GM21825 (cell line): ENCODE results near the gene DLGAP4.

Experiments
- ATAC-seq: cut with Tn5 transposase; IDR thresholded peaks from one replicate; pipeline ENCODE4 v1.9.1; 2021; ENCODE audit warnings: mild to moderate bottlenecking, moderate library complexity; ENCODE audit not compliant: unreplicated experiment

Gene DLGAP4

DNA sequence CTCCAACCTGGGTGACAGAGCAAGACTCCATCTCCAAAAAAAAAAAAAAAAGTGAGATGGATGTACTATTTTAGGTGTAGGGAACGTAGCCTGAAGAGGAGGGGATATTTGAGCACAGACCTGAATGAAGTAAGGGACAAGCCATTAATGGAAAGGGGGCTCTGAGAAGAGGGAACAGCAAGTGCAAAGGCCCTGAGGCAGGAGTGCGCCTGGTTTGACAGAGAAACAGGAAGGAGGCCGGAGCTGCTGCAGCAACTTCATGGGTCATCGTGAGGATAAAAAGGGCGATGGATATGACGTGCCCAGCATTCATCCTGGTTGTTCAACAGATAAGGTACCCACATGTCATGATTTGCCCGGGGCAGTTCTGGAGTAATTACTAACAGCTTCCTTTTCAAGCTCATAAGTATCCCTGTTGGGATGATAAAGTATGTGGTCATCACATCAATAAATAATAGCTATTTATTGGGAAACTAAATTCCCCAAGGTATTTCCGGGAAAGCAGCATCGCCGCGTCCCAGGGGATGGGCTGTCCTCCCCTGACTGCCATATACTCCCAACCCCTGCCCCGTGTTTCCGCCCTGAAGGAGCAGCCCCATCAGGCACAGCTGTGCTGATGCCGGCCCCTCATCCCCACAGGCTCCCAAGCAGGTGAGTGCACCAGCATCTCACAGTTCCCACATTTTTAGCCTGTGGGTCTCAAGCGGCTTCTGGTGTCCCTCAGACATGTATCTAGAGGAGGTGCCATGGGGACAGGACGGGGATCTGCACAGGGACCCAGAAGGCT, 43.4 kb downstream of the DLGAP4 start:
- ATAC-seq: no peak

DNA sequence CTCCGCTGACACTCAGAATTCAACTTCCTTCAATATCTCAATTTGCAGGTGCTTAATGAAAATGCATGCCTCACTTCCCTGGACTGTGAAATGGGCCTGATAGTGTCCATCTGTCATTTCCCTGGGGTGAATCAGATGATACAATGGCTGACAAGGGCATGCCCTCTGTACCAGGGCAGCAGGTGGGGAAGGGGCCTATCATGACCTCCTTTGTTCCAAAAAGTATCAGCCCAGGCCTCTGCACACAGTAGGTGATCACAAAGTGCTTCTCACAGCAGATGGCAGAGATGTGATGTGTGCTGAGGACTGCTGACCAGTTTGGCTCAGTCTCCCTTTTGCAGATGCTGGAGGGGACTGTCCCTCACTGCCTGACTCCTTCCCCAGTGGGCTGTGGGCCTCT, 44.3 kb downstream of the DLGAP4 start:
- ATAC-seq: no peak

DNA sequence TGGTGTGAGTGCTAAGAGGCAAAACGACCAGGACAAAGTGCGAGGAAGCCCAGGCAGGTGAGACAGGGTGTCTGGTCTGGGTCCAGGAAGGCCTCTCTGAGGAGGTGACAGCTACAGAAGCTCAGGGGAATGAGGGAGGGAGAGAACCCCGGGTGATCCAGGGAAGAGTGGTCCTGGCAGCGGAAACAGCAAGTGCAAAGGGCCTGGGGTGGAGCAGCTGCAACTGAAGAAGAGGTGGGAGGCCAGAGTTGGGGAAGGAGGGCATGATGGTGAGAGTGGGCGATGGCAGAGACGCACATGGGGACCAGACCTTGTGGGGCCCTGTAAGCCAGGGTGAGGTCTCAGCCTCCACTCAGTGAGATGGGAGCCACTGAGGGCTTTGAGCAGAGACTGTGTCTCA, 45.8 kb downstream of the DLGAP4 start:
- ATAC-seq: no peak

DNA sequence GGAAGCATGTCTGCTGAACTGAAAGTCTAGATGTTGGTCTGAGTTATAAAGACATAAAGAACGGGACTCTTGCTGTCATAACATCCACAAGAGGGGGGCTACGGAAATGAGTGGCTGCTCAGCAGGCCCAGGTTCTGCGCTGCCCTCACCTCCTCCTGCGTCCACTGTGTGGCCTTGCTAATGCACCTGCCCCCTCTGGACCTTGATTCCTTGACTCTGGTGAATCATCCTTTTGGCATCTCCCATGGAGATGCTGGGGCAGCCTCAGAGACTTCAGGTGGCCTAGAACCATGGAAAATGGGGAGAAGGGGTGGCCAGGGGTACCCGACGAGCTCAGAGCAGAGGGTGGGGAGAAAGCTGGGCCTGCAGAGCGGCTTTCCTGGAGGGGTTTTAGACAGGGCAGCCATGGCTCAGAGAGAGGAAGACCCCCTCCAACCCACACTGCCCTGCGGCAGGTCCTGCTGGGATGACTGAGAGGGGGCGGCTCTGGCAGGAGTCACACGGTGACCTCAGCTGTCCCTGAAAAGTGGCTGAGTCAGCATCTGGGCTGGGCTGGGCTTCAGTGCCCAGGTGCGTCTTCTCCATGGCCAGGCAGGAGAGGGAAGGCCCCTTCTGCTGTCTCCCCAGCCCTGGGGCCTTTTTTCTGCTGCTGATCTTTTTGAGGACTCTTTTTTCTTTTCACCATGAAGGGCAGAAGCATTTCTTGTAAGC, 46.9 kb downstream of the DLGAP4 start:
- ATAC-seq: no peak

DNA sequence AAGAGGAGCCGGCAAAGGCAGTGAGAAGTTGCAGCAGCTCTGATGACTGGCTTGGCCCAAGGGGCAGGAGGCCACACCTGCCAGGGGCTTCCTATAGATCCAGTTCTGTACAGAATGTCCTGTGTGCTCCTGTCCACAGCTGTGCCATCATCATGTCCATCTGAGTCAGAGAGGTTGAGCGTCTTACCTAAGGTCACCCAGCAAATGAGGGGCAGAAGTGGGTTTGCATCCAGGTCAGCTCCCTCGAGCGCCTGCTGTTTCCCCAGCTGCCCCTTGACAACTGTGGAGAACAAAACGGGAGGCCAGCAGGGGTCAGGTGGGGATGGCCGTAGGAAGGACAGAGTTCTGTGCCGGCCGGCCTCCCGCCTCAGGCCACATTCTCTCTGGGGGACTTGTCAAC, 47.6 kb downstream of the DLGAP4 start:
- ATAC-seq: no peak

DNA sequence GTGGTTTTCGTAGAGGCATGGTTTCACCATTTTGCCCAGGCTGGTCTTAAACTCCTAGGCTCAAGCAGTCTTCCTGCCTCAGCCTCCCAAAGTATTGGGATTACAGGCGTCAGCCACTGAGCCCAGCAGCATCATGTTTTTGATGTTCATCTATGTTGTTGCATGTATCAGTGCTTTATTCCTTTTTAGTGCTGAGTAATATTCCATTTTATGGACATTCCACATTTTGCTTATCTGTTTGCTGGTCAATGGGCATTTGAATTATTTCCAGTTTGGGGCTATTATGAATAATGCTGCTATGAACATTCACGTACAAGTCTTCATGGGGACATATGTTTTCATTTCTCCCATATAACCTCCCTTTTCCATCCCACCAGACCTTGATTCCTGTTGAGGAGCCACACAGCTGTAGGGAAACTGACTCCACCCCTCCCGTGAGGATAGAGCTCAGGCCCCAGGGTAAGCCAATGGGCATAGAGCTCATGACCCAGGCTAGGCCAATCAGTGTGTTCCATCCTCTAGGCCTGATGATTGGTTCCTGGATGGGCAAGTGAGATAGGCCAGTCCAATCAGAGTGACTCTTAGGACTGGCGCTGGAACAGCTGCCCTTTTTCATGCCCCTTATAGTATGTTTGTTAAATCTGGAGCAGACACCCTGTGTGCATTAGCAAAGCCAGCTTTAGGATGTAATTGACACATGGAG, 49.5 kb downstream of the DLGAP4 start:
- no peak for ATAC-seq

DNA sequence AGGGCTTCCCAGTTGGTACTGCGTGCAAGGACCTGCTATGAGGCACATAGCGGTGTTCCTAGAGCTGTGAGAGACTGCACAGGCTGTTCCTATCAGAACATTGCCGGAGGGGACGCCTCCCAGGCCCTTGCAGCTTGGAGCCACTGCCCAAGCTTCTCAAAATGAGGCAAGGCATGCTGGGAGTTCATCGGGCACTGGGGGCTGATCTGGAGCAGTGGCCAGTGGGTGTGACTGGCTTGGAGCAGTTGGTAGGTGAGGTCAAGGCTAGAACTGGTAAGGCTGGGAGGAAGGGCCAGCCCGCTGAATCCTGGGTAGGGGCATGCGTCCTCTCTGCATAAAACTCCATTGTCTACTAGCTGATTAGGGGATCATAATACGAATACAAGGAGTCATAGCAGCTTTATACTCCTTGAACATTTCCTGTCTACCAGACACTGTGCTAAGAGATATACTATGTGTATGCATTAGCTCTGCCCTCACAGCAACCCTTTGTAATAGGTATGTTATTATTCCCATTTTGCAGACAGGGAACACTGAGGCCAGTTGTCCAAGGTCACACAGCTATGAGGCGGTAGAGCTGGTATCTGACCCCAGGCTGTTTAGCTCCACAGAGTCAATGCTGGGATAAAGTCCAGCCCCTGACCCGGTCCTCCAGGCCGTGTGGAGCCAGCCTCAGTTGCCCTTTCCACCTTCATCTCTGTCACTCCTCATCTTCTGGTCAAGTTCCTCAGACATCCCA, 53.7 kb downstream of the DLGAP4 start:
- no peak for ATAC-seq

DNA sequence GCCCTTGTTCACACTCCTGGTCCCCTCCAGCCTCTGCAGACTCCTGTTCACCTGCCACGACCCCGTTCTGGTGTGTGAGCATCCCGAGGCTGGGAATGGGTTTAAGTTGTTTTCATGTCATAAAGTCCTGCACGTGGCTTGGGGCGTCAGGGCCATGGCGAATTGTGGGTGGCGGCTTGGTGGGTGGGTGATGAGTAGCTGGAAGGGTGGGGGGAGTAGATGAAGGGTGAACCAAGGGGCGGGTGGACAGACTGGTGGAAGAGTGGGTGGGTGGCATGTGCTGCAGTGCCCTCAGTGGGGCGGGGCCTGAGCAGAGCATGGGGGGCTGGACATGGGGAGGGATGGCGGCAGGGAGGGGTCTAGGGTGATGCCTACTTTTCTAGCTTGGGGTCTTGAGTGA, 54.3 kb downstream of the DLGAP4 start:
- no peak for ATAC-seq

DNA sequence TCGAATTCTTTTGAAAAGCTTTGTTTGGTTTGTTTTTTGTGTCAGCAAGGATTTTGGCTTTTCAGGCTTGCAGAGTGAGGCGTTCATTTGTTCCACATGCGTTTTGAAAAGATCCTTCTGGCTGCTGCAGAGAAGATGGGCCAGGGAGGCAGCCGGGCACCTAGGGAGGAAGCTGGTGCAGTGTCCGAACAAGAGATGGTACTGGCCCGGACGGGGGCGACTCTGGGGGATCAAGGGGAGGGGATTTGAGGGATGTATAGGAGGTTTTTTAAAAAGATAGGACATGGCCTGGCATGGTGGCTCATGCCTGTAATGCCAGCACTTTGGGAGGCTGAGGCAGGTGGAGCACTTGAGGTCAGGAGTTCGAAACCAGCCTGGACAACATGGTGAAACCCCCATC, 55.3 kb downstream of the DLGAP4 start:
- ATAC-seq: no peak

DNA sequence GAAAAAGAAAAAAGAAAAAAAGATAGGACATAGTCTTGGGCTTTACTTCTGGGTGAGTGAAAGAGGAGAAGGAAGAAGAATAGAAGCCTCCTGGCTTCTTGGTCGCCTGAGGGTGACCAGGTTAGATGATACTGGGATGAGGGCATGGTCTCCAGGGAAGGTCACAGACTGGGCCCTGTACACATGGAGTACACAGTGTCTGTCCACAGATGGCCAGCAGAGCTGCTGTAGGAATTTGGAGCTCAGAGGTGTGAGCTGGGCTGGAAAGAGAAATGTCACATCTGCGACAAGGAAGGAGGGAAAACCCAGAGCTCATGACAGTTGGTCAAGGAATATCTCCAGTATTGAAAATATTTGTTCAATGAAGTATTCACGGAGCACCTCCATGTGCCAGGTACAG, 56.1 kb downstream of the DLGAP4 start:
- ATAC-seq: no peak

DNA sequence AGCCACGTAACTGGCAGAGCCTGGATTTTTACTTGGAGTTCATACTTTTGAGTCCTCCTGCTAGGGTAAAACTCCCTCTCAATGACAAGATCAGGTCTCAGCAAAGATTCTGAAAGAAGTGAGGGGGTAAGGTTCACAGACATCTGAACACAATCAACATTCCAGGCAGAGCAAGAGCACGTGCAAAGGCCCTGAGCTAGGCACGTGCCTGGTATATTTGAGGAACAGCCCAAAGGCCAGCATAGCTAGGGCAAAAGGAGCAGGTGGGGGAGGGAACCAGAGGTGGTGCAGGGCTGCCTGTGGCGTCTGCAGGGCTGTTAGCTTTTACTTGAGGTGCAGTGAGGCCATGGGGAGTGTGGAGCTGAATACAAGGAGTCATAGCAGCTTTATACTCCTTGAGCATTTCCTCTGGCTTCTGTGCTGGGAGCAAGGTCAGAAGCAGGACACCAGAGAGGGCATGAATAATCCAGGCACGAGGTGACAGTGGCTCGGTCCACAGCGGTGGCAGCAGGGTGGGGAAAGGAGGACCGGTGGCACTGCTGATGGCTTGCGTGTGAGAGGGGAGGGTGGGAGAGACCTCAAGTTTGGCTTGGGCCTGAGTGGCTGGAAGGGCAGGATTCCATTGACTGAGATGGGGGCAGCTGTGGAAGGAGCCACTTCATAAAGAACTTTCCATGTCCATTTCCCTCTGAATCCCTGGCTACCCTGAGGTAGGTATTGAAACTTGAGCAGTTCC, 57.0 kb downstream of the DLGAP4 start:
- ATAC-seq: no peak

DNA sequence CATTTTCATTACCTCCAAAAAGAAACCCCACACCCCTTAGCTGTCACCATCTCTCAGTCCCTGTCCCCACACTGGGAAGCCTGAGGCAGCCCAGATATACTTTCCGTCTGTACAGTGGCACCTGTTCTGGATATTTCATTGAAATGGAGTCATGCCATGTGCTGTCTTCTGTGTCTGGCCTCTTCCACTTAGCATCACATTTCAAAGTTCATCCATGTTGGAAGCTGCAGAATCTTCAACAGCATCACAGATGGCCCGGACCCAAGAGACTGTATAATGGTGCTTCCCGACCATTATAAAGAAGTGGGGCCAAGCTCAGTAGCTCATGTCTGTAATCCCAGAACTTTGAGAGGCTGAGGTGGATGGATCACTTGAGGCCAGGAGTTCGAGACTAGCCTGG, 58.4 kb downstream of the DLGAP4 start:
- no peak for ATAC-seq

DNA sequence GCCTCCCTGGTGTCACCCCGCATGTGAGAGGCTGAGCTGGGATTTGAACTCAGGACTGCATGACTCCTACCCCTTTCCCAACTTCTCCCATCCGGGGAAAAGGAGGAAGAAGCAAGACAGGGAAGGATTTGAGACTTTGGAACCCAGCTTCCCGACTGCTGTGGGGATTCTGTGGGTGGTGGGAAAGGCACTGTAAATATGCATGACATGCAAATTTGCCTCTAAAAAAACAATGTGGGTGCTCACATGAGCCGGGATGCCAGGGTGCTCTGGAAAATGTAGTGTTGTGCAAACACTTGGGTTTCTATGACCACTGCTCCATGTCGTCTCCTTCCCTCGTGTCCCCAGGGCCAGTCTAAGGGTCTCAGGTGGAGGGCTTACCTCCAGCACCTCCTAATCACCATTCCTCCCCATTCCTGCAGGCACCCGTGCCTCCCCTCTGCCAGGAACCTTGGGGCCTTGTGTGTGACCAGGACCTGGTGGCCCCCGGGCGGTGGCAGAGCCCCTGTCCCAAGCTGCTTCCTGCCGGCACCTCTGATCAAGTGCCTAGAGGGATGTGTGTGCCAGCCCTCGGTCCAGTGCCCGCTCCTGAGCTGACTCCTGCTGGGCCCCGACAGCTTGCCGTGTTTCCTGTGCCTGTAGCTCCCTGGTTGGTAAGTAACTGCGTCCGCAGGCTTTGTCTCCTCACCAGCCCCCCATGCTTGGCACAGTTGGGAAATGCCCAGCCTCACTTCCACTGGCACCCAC, 60.7 kb downstream of the DLGAP4 start:
- no peak for ATAC-seq

DNA sequence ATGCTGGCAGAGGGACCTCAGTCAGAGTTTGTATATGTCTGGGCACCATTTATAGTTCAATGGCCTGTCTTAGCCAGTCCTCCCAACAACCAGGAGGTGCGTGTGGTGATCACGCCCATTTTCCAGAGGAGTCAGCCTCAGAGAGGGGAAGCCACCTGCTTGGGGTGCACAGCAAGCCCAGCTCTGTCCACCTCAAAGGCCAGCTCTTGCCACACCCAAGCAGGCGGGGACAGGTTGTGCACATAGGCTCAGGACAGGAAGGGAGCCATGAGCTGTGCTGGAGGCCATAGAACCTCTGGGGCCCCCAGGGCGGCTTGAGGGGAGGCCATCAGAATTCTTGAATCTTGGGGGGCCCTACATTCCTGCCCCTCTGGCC, 61.2 kb downstream of the DLGAP4 start:
- no peak for ATAC-seq

DNA sequence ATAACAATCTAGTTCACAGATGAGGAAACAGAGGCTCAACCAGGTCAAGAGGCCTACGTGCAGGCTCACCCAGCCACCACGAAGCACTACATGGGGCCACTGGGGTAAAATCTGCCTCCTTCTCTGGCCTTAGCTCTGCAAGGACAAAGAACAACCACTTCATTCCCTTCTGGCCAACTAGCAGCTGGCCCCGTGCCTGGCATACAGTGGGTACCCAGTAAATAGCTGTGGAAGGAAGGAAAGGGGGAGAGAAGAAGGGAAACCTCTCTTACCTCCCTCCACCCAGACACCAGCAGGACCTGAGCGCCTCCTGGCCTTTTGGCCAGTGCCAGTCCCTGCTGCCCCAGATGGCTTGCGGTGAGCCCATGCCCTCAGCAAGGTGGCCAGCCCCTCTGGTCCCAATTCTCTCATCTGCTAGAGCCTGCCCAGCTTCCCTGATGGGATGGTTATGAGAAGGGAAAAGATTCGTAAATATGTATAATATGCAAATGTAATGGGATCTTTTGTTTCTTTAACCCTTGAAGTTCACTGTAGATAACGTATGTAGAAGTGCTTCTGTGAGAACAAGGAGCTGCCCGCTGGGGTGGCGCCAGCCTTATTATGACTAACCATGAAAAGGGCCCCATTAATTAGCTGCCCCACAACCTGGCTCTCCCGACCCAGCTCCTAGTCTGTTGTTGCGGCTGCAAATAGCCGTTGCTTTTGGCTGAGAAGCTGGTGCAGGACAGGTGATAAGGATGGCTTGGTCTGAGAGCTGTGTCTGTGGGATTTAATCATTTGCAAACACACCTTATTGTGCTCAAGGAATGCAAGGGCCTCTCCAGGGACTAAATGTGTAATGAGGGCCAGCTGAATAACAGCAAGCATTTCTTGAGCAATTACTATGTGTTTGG, 62.0 kb downstream of the DLGAP4 start:
- no peak for ATAC-seq

DNA sequence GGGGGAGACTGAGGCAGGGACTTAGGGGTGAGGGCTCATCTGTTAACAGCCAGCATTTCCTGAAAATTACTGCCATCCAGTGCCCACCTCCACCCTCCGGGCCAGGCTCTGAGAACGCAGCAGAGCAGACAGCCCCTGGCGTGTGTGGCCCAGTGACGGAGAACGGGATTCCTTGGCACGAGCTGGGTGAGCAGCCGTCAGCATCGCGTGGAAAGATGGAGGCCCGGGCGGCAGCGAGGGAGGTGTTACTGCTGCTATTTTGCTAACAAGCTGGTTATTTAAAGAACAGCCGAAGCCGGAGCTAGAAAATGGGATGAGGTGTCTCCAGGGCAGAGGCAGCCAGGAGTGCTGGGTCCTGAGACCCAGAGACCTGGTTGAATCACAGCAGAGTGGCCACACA, 62.7 kb downstream of the DLGAP4 start:
- no peak for ATAC-seq

DNA sequence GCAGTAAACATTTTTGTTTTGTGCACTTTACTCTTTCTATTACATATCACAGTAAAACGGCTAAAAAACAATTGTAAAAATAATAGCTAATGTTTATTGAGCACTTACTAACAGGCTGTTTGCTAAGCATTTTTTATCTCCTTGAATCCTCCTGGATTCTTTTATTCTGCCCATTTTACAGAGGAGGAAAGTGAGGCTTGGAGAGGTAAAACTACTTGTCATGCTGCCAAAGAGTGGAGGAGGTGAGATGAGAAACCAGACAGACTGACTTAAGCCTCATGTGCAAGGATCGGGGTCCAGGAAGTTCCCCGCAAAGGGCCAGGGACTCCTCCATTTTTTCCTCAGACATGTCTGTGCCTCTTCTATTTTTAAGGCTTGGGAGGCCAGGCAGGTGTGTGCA, 63.6 kb downstream of the DLGAP4 start:
- ATAC-seq: no peak

DNA sequence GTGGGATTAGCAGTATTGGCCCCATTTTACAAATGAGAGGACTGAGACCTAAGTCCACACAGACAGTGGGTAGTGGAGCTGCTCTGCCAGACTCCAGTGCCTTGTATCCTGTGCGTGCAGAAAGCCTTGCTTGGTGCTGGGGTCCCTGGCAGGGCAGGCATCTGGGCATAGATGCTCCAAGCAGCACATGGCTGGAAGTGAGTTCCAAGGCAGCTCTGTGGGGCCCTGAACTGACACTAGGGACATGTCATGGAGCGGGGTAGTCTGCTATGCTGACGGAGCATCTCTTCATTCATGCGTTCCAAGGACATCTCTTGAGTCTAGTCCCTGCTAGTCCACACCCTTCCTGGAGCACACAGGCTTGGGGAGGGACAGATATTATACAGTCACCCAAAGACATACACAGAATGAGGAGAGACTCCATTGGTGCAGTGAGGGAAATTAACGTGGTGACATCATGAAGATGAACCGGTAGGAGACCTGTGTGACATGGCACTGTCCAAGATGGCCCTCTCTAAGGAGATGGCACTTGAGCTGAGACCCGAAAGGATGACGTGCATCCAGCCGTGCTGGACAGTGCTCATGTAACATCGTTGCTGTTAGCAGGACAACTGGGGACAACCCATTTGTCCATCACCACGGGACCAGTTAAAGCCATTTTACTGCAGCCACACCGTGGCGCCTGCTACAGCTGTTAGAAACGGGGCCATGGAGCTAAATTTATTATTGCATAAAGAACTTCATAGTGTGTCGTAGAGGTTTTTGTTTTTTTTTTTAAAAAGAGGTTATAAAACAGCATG, 65.1 kb downstream of the DLGAP4 start:
- no peak for ATAC-seq
